ENCODE measurements around the gene MAPK10.

- TF ChIP-seq FOSL2 (IDR thresholded peaks at IDR 0.05) (no peak), FOSL2 (CRISPR knock-in tag; IDR thresholded peaks at IDR 0.05) (no peak), CTCF (IDR thresholded peaks at IDR 0.05) (no peak), MYC (IDR thresholded peaks at IDR 0.05; ENCODE audit: borderline replicate concordance, low read length) (no peak), NFE2L2 (conservative IDR thresholded peaks at IDR 0.05; ENCODE audit: low read length) (no peak), BCL3 (IDR thresholded peaks at IDR 0.05) (no peak), MAX (IDR thresholded peaks at IDR 0.05) (no peak), EP300 (IDR thresholded peaks at IDR 0.05) (no peak)
Observed at GRCh38 chr4:86035688-86036087, 324.2 kb downstream of the MAPK10 start.
